HL-60/S4 treated with phorbol 12-myristate 13-acetate at 8.2 ng/mL for 4 days and 3 days (cell line): ENCODE data around the gene HGFAC.

Experiments used
- in situ Hi-C: fragments of 300-500 bp; cut with MboI; formaldehyde crosslinking; loops from 2 replicates; pipeline ENCODE4 v1.15.0; 2022; ENCODE audit warnings: low sequenced_read_pairs

The HGFAC gene

GRCh38 chr4:3423406-3423805 is 18.4 kb upstream of the HGFAC start:
- in situ Hi-C loops: no loop called here

GRCh38 chr4:3423952-3424351 is 17.8 kb upstream of the HGFAC start:
- in situ Hi-C loops: no loop called here

- in situ Hi-C loops: no loop called here
Observed at GRCh38 chr4:3424522-3425095, 17.2 kb upstream of the HGFAC start.

GRCh38 chr4:3426465-3427133 is 15.2 kb upstream of the HGFAC start:
- in situ Hi-C loops: no loop called here

- in situ Hi-C loops: no loop called here
Observed at GRCh38 chr4:3427134-3427476, 14.7 kb upstream of the HGFAC start.

GRCh38 chr4:3427706-3428446 is 13.9 kb upstream of the HGFAC start:
- in situ Hi-C loops: no loop called here

- in situ Hi-C loops: no loop called here
Observed at GRCh38 chr4:3429651-3430050, 12.1 kb upstream of the HGFAC start.

GRCh38 chr4:3430524-3430923 is 11.2 kb upstream of the HGFAC start:
- in situ Hi-C loops: no loop called here

GRCh38 chr4:3431446-3431993 is 10.2 kb upstream of the HGFAC start:
- in situ Hi-C loops: no loop called here

GRCh38 chr4:3432381-3432790 is 9.4 kb upstream of the HGFAC start:
- in situ Hi-C loops: no loop called here

GRCh38 chr4:3433138-3433869 is 8.5 kb upstream of the HGFAC start:
- in situ Hi-C loops: no loop called here

GRCh38 chr4:3434881-3435685 is 6.7 kb upstream of the HGFAC start:
- in situ Hi-C loops: no loop called here

GRCh38 chr4:3435686-3435956 is 6.1 kb upstream of the HGFAC start:
- in situ Hi-C loops: no loop called here

GRCh38 chr4:3436048-3436797 is 5.5 kb upstream of the HGFAC start:
- in situ Hi-C loops: no loop called here

GRCh38 chr4:3436798-3437581 is 4.8 kb upstream of the HGFAC start:
- in situ Hi-C loops: no loop called here

GRCh38 chr4:3437582-3437936 is 4.2 kb upstream of the HGFAC start:
- in situ Hi-C loops: no loop called here

GRCh38 chr4:3437998-3438846 is 3.5 kb upstream of the HGFAC start:
- in situ Hi-C loops: no loop called here

GRCh38 chr4:3438847-3439180 is 3.0 kb upstream of the HGFAC start:
- in situ Hi-C loops: no loop called here

- in situ Hi-C loops: no loop called here
Observed at GRCh38 chr4:3439391-3439790, 2.4 kb upstream of the HGFAC start.
